Stimulated activated CD4-positive, alpha-beta T cell treated with anti-CD3 and anti-CD28 coated beads, Interleukin-1b, Interleukin-23, amount 100 ng/mL, for 1 hour (primary cell): Measurements from ENCODE around the gene KIF5A.
"Not testable (repeated sequence)": the region's sequence is repeated elsewhere in the genome, so short reads cannot be mapped to it uniquely, and the experiment has no call there.

Experiments used
- DNase-seq, 2 donors: peaks; one replicate each; pipeline ENCODE4 v3.0.0-alpha.2; 2020; ENCODE audit warnings: low read depth in 2 of 2

KIF5A gene

DNA sequence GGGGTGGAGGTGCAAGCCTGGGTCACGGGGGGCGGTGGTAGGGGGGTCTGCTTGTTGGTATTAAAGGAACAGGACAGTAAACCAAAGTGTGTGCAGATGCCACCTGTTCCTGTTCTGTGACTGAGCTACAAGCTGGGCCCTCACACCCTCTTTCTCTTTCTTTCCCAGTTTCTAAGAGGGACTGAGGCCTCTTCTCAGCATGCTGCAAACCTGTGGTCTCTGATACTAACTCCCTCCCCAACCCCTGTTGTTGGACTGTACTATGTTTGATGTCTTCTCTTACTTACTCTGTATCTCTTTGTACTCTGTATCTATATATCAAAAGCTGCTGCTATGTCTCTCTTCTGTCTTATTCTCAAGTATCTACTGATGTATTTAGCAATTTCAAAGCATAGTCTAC, 34.2 kb downstream of the KIF5A start:
- no peak for DNase-seq

DNA sequence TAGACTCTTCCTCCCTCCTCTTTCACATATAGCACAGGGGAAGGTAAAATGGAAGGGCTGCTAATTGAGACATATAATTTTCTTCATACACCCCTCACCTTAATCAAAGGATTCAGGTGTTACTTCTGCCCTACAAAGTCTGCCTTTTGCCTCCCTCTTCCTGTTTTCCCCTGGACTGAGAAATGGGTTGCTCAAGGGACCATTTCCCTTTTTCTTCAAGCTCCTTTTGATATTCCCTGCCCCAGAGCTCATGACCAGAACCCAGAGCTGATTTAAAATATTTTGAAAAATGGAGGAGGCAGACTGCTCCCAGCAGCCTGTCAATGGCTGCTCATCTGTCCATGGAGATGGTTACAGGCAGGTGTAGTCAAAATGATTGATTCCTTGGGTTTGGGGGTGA, 34.8 kb downstream of the KIF5A start:
- DNase-seq: no peak

DNA sequence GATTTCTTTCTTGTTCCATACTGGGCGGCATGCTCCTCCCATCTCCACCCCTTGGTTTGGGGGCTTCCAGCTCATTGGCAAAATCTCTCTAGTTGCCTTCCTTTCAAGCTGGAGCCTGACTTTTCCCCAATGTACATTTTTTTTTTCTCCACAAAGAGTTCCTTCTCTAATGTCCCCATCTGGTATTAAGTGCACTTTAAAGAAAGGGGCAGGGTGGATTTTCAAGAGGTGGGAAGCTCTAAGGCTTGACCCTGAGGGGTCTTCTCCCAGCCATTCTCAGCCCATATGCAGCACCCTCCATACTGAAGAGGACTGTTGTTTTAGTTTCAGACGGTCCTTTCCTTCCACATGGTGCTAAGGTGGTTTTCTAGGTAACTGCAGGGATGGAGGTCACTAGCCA, 35.3 kb downstream of the KIF5A start:
- no peak for DNase-seq

DNA sequence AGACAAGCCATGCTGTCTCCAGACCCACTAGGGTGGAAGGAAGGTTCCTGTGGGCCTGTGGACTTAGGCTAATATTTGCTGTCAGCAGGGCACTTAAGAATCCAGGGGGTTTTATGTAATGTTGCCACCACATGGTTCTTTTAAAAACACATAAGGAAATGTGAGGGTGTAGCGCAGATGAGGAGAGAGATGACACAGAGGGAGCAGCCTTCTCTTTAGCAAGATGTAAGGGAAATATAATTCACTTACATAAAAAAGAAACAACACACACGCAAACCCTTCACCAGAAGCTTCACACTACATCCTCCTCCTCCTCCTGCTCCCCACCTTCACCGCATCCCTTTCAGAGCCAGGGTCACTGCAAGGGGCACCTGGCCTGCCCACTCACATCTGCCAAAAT, 36.3 kb downstream of the KIF5A start:
- DNase-seq: no peak

DNA sequence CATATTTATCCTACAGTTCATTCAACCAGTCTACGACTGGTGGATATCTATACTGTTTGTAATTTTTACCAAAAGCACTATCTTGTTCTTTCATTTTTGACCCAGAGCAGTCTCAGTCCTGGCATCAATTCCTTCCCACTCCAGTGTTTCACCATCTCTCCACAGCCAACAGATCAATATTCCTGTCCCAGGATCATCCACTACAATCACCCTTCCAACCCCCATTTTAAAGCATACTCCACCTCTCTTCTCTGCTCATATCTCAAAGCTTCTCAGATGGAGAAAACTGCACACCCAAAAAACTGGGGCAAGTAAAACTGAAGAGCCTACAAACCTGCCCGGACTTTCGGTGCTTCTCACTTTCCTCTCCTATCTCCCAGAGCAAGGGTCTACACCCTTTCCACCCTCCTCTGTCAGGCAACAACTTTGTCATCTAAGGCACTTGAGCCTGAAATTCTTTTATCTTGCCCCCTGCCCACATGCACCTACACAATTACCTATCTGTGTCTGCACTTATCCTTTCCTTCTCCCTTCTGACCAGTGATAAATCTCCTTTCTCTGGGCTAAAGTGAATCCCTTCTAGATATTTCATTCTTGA, 37.1 kb downstream of the KIF5A start:
- no peak for DNase-seq

DNA sequence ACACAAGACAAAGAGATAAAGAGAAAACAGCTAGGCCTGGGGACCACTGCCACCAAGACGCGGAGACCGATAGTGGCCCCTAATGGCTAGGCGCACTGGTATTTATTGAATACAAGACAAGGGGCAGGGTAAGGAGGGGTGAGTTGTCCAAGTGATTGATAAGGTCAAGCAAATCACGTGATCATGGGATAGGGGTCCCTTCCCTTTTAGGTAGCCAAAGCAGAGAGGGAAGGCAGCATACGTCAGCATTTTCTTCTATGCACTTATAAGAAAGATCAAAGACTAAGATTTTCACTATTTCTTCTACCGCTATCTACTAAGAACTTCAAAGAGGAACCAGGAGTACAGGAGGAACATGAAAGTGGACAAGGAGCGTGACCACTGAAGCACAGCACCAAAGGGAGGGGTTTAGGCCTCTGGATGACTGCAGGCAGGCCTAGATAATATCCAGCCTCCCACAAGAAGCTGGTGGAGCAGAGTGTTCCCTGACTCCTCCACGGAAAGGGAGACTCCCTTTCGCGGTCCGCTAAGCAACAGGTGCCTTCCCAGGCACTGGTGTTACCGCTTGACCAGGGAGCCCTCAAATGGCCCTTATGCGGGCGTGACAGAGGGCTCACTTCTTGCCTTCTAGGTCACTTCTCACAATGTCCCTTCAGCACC, 39.2 kb downstream of the KIF5A start:
- not testable (repeated sequence) for DNase-seq

DNA sequence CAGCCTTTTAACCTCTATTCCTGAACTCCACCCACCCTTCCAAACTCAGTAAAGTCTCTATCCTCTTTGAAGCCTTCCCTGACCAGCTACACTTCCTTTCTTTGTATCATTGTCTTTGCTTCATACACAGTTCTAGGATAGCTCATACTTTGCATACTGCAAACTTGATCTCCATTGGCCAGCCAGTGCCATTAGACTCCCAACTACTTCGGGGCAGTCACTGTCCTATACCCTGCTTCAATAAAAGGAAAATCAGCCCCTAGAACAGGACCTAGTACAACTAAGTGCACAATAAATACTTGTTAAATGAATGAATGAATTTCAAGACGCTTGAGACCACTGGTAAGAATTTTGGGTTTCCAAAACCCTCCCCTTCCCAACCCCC, 40.6 kb downstream of the KIF5A start:
- DNase-seq: no peak

DNA sequence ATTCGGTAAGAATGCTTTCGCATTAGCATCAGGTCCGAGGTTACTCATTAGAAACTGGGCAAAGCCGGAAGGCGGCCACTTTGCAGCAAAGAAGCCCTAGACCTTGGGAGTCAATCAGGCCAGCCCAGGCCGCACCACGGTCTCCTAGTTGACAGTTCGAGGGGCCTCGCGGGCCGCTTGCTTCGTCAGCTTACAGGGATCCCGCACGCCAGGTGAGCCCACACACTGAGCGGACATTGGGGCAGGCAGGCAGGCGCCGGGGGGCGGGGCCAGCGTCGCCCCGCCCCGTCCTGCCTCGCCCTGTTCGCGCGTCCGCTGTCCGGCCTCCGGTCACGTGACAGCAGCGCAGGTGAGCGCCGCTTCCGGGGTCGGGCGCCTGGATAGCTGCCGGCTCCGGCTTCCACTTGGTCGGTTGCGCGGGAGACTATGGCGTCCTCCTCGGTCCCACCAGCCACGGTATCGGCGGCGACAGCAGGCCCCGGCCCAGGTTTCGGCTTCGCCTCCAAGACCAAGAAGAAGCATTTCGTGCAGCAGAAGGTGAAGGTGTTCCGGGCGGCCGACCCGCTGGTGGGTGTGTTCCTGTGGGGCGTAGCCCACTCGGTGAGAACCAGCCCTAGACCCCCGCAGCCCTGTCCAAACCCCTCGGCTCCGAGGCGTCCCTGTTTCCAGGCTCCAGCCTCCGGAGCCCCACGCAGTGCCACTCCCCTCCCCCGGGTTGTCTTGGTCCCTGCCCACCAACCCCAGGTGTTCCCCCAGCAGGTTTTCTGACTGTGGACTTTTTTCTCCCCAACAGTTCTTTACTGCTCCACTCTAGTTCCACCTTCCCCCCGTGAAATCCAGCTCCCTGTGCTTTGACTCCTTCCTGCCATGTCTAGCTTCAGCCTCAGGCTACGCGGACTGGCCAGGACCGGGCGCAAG, 41.3 kb downstream of the KIF5A start, which contains the start of gene PIP4K2C:
Gene PIP4K2C (plus strand): TSS at position 329 of the 918 bp plus-strand sequence. CDS start 98 bp downstream, at position 427.
- DNase-seq: peak; percentile 44 to 52

DNA sequence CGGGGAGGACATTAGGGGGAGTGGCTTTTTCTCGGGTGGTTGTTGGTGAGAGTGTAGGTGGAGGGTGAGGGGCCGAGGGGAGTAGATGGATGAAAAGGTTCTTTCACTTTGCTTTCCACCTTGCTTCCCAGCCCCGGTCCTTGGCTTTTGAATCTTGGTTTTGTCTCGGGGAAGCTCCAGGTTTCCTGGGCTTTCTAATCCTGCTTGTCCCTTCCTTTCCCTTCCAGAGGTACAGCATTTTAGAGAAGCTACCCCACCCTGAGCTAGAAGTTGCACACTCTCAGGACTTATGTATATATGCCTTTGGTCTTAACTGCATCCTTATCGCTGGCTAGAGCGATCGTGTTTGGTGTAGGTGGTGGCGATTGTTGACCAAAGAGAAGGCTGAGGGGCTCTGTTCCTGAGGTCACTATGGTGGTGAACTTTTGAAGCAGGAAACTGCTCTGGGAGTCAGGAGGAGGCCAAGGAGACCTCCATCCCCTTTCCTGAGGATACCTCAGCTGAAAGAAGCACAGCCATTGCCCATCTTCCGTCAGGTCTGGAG, 42.0 kb downstream of the KIF5A start:
- DNase-seq: no peak

DNA sequence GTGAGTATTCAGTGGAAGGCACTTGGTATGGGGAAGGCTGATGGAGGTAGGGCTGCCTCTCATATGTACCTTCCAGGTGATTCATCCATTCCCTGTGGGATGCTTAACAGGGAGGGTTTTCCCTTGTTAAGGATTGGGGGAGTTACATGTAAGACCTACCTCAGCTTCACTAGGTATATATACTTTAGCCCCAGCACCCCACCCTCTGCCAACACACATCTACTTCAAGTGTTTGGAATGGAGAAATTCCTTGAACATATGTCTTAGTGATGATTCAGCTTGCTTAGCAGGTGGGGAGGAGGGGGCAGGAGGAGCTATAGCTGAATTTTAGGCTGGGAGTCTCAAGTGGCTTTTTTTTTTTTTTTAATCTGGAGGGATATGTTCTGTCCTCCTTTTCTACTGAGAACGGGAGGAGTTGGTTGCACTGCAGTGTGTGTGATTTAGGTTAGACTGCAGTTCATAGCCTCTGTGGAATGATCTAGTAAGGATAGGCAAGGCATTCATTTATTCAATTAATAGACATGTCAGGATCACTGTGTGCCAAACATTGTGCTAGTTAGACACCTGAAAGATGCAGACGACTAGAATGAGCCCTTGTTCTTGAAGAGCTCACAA, 42.8 kb downstream of the KIF5A start:
- DNase-seq: no peak

DNA sequence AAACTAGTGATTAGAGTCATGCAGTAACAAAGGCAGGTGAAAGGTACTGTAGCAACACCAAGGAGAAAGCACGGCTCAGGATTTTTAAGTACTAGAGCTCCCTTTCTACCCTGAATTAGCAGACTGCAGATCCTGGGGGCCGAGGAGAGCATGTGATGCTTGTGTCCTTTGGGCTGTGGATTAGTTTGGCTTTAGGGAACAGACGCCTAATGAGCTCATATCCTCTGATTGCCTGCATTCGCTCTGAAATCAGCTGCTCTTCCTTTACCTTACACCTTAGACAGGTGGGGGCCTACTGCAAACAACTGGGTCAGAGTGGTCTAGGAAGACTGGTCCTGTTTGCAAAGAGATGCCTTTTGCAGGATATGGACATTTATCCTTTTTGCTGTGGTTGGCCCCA, 43.3 kb downstream of the KIF5A start:
- no peak for DNase-seq

DNA sequence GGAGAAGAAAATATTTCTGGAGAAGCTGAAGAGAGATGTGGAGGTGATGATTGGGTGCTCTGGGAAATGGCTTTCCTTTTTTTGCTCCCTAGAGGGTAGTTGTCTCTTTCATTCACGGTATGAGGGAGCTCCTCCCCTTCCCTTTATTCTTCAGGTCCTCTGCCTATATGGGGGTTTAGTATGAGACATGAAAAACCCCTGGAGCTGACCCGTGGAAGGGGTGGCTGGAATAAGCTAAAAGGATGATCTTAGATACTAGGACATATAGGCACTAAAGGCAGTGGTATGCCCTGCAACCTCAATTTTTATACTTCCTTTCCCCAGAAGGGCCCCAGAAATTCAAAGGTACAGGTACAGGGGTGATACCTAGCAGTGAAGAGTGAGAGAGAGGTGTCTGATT, 50.6 kb downstream of the KIF5A start:
- DNase-seq: no peak

DNA sequence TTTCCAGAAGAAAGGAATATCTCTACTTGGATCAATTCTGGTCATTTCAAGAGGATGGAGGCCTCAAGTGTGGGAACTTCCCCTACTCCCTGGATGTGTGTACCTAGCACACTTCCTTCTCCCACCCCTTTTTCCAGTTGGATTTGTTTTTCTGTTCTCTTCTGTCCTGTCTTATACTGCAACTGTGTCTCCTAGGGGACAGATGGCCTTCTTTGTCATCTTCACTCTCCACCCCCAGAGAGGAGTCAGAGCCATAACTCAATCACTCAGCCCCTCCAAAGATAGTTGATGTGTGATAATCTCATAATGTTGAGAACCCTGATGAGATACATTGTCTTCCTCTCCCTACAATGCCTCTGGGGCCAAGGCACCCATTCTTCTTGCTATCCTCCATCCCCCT, 52.7 kb downstream of the KIF5A start:
- no peak for DNase-seq

DNA sequence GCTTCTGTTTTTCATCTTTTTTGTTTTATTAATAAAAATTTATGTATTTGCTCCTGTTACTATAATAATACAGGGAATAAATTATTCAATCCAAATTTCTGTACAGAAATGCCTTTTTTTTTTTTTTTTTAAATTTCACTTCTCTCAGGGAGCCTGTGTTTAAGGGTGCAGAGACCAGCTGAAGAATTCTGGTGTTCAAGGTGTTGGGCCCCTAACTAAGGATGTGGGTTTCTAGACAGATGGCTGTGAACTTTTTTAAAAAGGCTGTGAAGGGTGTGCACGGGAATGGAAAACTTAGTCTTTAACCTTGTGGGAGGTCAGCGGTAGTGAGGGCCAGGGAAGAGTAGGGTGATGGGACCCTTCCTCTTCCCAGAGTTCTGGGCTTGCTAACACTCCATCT, 53.5 kb downstream of the KIF5A start:
- DNase-seq: no peak

DNA sequence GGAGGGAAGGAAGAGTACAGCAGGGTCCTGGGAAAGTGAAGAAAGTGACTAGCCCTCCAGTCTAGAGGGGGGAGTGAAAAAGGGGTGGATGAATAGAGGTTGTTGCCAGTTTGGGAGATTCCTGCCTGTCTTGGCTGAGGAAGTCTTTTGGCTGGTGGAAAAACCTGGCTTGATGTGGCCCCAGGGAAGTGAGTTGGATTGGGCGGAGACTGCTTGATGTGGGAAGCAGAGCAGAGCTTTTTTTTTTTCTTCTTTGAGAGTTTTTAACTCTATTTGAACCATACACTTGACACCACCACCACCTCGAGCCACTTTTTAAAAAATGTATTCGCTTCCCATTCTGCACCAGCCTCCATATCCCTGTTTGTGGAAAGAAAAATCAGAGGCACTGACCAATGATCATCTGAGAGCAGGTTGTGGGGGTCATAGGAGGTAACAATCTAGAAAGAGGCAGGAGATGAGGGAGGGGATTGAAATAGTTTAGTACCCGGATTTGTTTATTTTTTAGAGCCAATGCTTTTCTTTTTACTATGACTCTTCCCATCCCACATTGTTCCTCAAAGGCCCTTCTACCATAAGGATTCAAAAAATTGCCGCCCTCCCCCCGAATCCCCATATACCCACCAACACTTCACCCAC, 54.1 kb downstream of the KIF5A start:
- DNase-seq: no peak

DNA sequence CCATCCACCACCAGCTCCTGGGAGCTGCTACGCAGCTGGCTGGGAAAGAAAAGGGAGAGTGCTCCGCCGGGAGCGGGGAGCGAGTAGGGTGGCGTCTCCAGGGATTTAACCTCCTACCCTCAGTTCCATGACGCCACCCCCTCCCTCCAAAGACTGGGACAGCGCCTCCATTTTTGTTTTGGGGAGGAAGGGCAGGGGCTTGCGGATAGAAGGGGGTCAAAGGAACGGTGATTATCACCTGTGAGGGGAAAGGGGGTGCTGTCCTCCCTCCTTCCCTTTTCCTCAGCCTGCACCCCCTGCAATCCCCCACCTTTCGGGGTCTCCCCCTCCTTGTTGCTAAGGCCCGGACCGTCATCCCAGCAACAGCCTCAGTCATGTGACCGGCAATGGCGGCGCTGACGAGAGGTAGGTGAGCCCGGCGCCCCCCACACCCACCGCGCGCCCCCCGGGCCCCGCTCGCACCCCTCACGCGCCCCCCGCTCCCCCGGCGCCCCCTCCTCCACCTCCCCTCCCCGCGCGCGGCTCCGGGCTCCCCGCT, 54.7 kb downstream of the KIF5A start, which contains the start of gene DTX3:
Gene DTX3 (plus strand): TSS at position 371 of the 538 bp plus-strand sequence. CDS start 1,694 bp downstream, outside the sequence.
- DNase-seq: no peak

DNA sequence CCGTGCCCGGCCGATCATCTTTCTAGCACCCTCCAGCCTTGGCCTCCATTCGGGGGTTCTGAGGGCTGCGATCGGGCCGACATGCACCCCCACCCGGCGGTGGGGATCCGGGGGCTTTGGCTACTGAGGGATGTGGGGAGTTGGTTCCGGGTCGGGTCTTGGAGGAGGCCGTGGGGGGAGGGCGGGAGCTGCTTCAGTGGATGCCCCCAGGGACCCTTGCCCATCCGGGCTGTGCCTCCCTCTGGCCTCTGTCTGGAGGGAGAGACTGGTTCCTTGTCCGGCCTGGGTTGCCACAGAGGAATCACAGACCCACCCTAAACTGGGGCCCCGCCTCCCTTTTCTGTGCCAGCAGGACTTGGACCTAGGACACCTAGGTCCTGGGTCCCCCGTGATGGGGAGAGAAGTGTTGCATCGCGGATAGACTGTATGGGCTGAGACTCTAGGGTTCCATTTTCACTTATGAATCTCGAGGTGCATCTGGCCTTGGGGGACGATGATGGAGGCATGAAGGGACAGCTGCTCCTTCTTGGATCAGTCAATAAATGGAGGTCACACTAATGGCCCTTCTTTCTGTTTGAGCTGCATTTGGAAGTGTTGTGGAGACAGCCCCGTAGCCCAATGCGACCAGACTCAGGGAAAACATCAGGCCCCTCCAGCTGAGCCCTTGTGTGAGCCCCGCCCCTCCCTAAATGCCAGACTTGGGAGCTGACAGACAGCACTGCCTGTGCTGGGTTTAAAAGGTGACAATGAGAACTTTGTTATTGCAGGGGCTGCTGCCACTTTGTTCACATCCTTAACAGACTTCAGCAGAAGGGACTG, 55.4 kb downstream of the KIF5A start:
- no peak for DNase-seq

DNA sequence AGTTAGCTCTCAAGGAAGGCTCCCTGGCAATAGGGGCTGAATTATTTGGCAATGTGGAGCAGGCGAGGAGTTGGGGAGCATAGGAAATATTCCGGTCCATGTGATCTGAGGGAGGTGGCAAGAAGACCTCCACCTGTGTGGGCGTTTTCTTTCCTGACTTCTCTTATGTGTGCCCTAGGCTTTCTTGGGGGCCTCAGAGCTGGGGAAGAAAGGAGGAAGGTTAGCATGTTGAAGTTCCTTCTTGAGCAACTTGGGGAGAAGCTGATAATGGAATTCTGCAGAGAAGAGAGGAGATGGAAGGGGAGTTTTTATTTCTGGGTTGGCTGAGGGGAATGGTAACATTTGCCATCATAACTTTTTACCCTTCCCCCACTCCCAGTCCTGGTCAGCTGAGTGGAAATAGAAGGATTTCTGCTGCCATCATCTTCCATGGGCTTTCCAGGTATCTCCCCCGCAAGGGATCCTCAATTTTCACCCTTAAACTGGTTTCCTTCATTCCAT, 56.0 kb downstream of the KIF5A start:
- no peak for DNase-seq

DNA sequence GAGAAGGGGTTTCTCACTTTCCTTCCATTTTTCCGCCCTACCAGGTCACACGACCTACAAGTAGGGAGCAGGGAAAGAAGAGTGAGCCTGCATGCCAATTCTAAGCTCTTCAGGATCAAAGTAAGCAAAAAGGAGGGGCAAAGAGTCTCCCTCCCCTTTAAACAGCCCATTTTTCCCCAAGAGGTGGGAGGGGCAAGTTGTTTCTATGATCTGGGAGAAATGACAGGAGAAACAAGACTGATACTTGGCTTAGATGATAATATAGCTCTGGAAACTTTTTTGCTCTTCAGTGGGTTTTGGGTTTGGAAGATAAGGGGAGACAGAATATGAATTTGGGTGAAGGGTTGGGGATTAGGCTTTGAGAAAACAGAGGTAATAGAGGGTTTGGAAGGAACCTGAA, 56.6 kb downstream of the KIF5A start:
- no peak for DNase-seq

DNA sequence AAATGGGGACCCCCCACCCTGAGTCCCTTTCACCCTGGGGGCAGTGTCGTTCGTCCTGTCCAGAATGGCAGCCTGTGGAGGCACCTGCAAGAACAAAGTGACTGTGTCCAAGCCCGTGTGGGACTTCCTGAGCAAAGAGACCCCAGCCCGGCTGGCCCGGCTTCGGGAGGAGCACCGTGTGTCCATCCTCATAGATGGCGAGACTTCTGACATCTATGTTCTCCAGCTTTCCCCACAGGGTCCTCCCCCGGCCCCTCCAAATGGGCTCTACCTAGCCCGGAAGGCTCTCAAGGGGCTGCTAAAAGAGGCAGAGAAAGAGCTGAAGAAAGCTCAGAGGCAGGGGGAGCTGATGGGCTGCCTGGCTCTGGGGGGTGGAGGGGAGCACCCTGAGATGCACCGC, 57.0 kb downstream of the KIF5A start:
- no peak for DNase-seq
